Endothelial cell of umbilical vein (primary cell): ENCODE results near the gene WBP4. TPM values are rescaled to one million over a fixed set of nuclear protein-coding genes. Genes with fewer than 3 reads are reported as not detected.

Experiments used
- BruUV-seq: library from RNA; stranded (reverse); fragments of 400-500 nt; replicated peaks from 2 replicates; lab custom pipeline; 2021; lab: Mats Ljungman, UMichigan
- CTCF ChIA-PET: fragments of 300-600, 350-600 bp; sonication (Branson Sonifier 250); formaldehyde crosslinking; loops from one replicate; lab custom pipeline; 2021; ENCODE audit warnings: antibody characterized with exemption, inconsistent platforms; lab: Charles Lee
- POLR2A ChIA-PET: fragments of 300-600, 350-600 bp; sonication (Branson Sonifier 250); formaldehyde crosslinking; loops from one replicate; lab custom pipeline; 2021; ENCODE audit warnings: antibody characterized with exemption, inconsistent platforms; lab: Charles Lee
- DNase-seq: peaks from one replicate; pipeline ENCODE4 v3.0.0-alpha.2; 2011; ENCODE audit warnings: low read depth, low spot score
- FAIRE-seq: peaks from 2 replicates; lab custom pipeline; 2011; peaks lifted over from hg19 to GRCh38; lab: Jason Lieb, UNC
- H2AFZ ChIP-seq: 2 replicates; pipeline ENCODE4 v1.6.0; 2012; ENCODE audit warnings: low read depth, low read length, control low read depth, inconsistent platforms
- H3K27ac ChIP-seq: 2 replicates; pipeline ENCODE4 v1.5.1; 2011; ENCODE audit warnings: low read depth, mild to moderate bottlenecking, control low read depth, low read length, moderate library complexity; ENCODE audit not compliant: insufficient read depth
- H3K27me3 ChIP-seq, 2 experiments: 2 replicates each; pipeline versions ENCODE4 v1.6.0 to v1.6.1; 2011; ENCODE audit warnings: low read length in 2 of 2, mixed read lengths in 1 of 2; ENCODE audit not compliant: control insufficient read depth in 2 of 2, insufficient read depth in 2 of 2
- H3K36me3 ChIP-seq, 2 experiments: 2 replicates in 1 of 2; 3 replicates in 1 of 2; pipeline ENCODE4 v1.5.1; 2011; ENCODE audit warnings: low read length in 2 of 2, mild to moderate bottlenecking in 1 of 2, moderate library complexity in 1 of 2; ENCODE audit not compliant: control insufficient read depth in 2 of 2, insufficient read depth in 2 of 2; ENCODE audit errors: extremely low read depth in 1 of 2
- H3K4me1 ChIP-seq: 3 replicates; pipeline ENCODE4 v1.5.1; 2011; ENCODE audit warnings: mild to moderate bottlenecking, low read length; ENCODE audit not compliant: control insufficient read depth, insufficient read depth; ENCODE audit errors: extremely low read depth
- H3K4me2 ChIP-seq: 2 replicates; pipeline ENCODE4 v1.6.1; 2011; ENCODE audit warnings: low read length, control low read depth, mixed read lengths; ENCODE audit not compliant: insufficient read depth
- H3K4me3 ChIP-seq, 3 experiments: fragments of 200-600 bp in 1 of 3; sonication (generic), shearing (Covaris generic) in 1 of 3; replicated peaks in 1 of 3; 2 replicates each; pipeline ENCODE4 v1.5.1; 2011 to 2016; ENCODE audit warnings: control low read depth in 3 of 3, low read length in 3 of 3, mild to moderate bottlenecking in 2 of 3, inconsistent platforms in 1 of 3, low read depth in 1 of 3, moderate library complexity in 1 of 3; ENCODE audit not compliant: insufficient read depth in 1 of 3
- H3K79me2 ChIP-seq: 2 replicates; pipeline ENCODE4 v1.6.0; 2012; ENCODE audit warnings: low read length, inconsistent platforms; ENCODE audit not compliant: control insufficient read depth, insufficient read depth
- H3K9ac ChIP-seq: replicated peaks from 2 replicates; pipeline ENCODE3; 2011; ENCODE audit warnings: low read length, control low read depth; ENCODE audit not compliant: insufficient read depth; ENCODE audit errors: extremely low read depth
- H3K9me1 ChIP-seq: replicated peaks from 3 replicates; pipeline ENCODE4 v1.6.0; 2011; ENCODE audit warnings: mild to moderate bottlenecking, low read length; ENCODE audit not compliant: control insufficient read depth, insufficient read depth; ENCODE audit errors: extremely low read depth
- H3K9me3 ChIP-seq: replicated peaks from 2 replicates; pipeline ENCODE4 v1.5.1; 2012; ENCODE audit warnings: low read length, inconsistent platforms; ENCODE audit not compliant: control insufficient read depth, insufficient read depth
- H4K20me1 ChIP-seq: replicated peaks from 2 replicates; pipeline ENCODE3; 2011; ENCODE audit warnings: mild to moderate bottlenecking, low read length; ENCODE audit not compliant: control insufficient read depth, insufficient read depth; ENCODE audit errors: extremely low read depth
- EZH2 ChIP-seq: IDR thresholded peaks from 2 replicates; pipeline ENCODE4 v1.6.1; 2012; ENCODE audit warnings: borderline replicate concordance, low read depth, mild to moderate bottlenecking, moderate library complexity, low read length, inconsistent platforms; ENCODE audit not compliant: severe bottlenecking
- FOS ChIP-seq: IDR thresholded peaks from 2 replicates; pipeline ENCODE4 v1.6.1; 2011; ENCODE audit warnings: mild to moderate bottlenecking, low read length, moderate library complexity, borderline replicate concordance; ENCODE audit not compliant: insufficient read depth
- MYC ChIP-seq: IDR thresholded peaks from one replicate; pipeline ENCODE4 v1.6.1; 2011; ENCODE audit warnings: mild to moderate bottlenecking, low read depth, low read length
- POLR2A ChIP-seq: IDR thresholded peaks from 2 replicates; pipeline ENCODE4 v1.6.1; 2012; ENCODE audit warnings: low read depth, mild to moderate bottlenecking, control low read depth, low read length
- POLR2AphosphoS5 ChIP-seq: IDR thresholded peaks from 2 replicates; pipeline ENCODE4 v1.6.1; 2012; ENCODE audit warnings: low read depth, mild to moderate bottlenecking, control low read depth, low read length, moderate library complexity; ENCODE audit not compliant: insufficient read depth
- dilution Hi-C: fragments of 300-500 bp; cut with MboI; formaldehyde crosslinking; loops from one replicate; pipeline ENCODE4 v1.15.0; 2019; ENCODE audit warnings: low sequenced_read_pairs; ENCODE audit not compliant: extremely low pct_ligation_motif_present
- intact Hi-C: fragments of 100-400 bp; cut with micrococcal nuclease; formaldehyde crosslinking; loops from one replicate; pipeline ENCODE4 v1.10.0; 2022
- polyA plus RNA-seq, 4 experiments: library from polyadenylated mRNA; depleted of rRNA in 3 of 4; stranded (reverse) in 3 of 4; unstranded in 1 of 4; fragments of >200 nt; gene quantifications; 2 replicates each; pipeline versions ENCODE4 v1.2.1 to v1.2.3, GENCODE V29; 2011 to 2012; ENCODE audit warnings: missing spikeins in 1 of 4
- total RNA-seq: library from RNA; stranded (reverse); gene quantifications from 2 replicates; pipeline ENCODE4 v1.2.3, GENCODE V29; 2021
- TF ChIP-seq, protein P1 (sequence below), 2 donors: IDR thresholded peaks; 1 replicate in 1 of 2; 2 replicates in 1 of 2; pipeline ENCODE4 v1.5.1; 2011; ENCODE audit warnings: low read length in 2 of 2, mild to moderate bottlenecking in 2 of 2, moderate library complexity in 2 of 2, control low read depth in 1 of 2, inconsistent platforms in 1 of 2, low read depth in 1 of 2; ENCODE audit not compliant: insufficient read depth in 1 of 2; ENCODE audit errors: extremely low read depth in 1 of 2
- TF ChIP-seq, protein P2 (sequence below): IDR thresholded peaks from 2 replicates; pipeline ENCODE4 v1.6.1; 2011; ENCODE audit not compliant: insufficient read depth, insufficient read length

The WBP4 gene
- total and polyA plus RNA-seq, 2 donors (not counting 3 experiments of a cell fraction or from before 2014, with no cell fraction given): 4.3 to 14.8 TPM

DNA sequence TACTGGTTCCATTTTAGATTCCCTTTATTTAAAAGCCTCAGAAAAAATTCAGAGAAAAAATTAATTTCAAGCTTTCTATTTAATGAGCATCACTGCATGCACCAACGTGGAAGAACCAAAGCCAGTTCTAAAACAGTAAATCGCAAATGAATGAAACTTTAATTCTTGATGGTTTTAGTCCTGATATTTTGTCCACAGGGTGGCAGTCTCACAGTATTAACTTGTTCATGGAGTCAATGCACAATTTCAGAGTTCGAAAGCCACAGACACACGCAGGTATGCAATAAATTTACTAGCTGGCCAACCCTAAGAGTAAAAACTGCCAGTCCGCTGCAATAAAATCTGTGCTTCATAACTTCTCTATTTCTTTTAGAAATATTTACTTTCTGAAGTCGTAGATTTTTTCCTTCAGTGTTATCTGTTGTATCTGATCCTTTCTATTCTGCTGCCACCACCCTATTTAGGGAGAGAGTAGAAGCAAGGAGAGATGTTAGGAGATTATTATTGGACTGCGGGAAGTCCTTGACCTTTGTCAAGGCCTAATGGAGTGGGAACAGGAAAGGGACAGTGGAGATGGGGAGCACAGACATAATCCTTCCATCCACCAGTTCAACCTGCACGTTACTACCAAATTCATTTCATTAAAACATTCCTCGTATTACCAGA is 7.0 kb upstream of the WBP4 start:
- FAIRE-seq: peak; percentile 50
- peaks cover 55% of the 10 kb centered on the region for H3K79me2 ChIP-seq
- peak; percentile 60 for DNase-seq
- H3K9me1 ChIP-seq: no peaks in the 10 kb centered on the region
- dilution Hi-C loops (no loop called here), intact Hi-C loops (loop anchor here (1.0 kb wide), 1 partner anchor 80 kb away; no protein-coding TSS in a partner anchor)
- no peaks in the 10 kb centered on the region for H3K9me3 ChIP-seq
- H3K36me3 ChIP-seq: no peaks in the 10 kb centered on the region
- H2AFZ ChIP-seq: no peak overlapping the region
- no peaks in the 10 kb centered on the region for H4K20me1 ChIP-seq
- no peak overlapping the region for H3K27ac ChIP-seq
- POLR2A ChIA-PET: no interaction called here
- CTCF ChIA-PET: interaction anchor here (0.6 to 3.1 kb wide), 21 partner anchors 10 to 173 kb away, joined by 3 to 14 read pairs (median 4); partner anchors contain the start of genes ELF1 and KBTBD7
- no TSS peak for BruUV-seq
- H3K4me2 ChIP-seq: no peak overlapping the region
- H3K9ac ChIP-seq: no peak overlapping the region
- no peaks in the 10 kb centered on the region for H3K27me3 ChIP-seq
- TF ChIP-seq MYC: no peak
- TF ChIP-seq, protein P1, sequence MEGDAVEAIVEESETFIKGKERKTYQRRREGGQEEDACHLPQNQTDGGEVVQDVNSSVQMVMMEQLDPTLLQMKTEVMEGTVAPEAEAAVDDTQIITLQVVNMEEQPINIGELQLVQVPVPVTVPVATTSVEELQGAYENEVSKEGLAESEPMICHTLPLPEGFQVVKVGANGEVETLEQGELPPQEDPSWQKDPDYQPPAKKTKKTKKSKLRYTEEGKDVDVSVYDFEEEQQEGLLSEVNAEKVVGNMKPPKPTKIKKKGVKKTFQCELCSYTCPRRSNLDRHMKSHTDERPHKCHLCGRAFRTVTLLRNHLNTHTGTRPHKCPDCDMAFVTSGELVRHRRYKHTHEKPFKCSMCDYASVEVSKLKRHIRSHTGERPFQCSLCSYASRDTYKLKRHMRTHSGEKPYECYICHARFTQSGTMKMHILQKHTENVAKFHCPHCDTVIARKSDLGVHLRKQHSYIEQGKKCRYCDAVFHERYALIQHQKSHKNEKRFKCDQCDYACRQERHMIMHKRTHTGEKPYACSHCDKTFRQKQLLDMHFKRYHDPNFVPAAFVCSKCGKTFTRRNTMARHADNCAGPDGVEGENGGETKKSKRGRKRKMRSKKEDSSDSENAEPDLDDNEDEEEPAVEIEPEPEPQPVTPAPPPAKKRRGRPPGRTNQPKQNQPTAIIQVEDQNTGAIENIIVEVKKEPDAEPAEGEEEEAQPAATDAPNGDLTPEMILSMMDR (IDR thresholded peaks at IDR 0.05; ENCODE audit: extremely low read depth in 1 of 2, insufficient read depth in 1 of 2, low read depth in 1 of 2, low read length in 2 of 2): peak; percentile 20 to 35
- no peak for TF ChIP-seq FOS
- TF ChIP-seq EZH2: no peak
- TF ChIP-seq, protein P2, sequence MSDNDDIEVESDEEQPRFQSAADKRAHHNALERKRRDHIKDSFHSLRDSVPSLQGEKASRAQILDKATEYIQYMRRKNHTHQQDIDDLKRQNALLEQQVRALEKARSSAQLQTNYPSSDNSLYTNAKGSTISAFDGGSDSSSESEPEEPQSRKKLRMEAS: no peak
- no peak for TF ChIP-seq POLR2A
- TF ChIP-seq POLR2AphosphoS5: no peak
- no peak overlapping the region for H3K4me3 ChIP-seq
- H3K4me1 ChIP-seq: peaks cover 27% of the 10 kb centered on the region
